H1 (cell line): ENCODE data around the gene CCBE1. TPM values are rescaled to one million over a fixed set of nuclear protein-coding genes. Genes with fewer than 3 reads are reported as not detected.

Experiments
- CTCF ChIA-PET: fragments of 300-600 bp; sonication (Branson Sonifier 250); formaldehyde crosslinking; loops from one replicate; lab custom pipeline; 2021; ENCODE audit not compliant: partially characterized antibody; lab: Charles Lee
- POLR2A ChIA-PET: fragments of 300-600 bp; sonication (Branson Sonifier 250); formaldehyde crosslinking; loops from one replicate; lab custom pipeline; 2021; ENCODE audit warnings: inconsistent platforms; ENCODE audit not compliant: partially characterized antibody; lab: Charles Lee
- DNase-seq, 2 experiments: peaks; one replicate each; pipeline versions ENCODE4 v3.0.0 to v3.0.0-alpha.2; 2010 to 2022; ENCODE audit warnings: low spot score in 2 of 2, low read depth in 1 of 2, mixed read lengths in 1 of 2
- FAIRE-seq: peaks from 2 replicates; lab custom pipeline; 2011; peaks lifted over from hg19 to GRCh38; lab: Jason Lieb, UNC
- H2AFZ ChIP-seq: 2 replicates; pipeline ENCODE4 v1.8.1; 2012; ENCODE audit warnings: low read length, inconsistent platforms
- H2AK5ac ChIP-seq: 2 replicates; pipeline ENCODE4 v1.6.1; 2013; ENCODE audit warnings: low read depth, low read length
- H2BK120ac ChIP-seq: replicated peaks from 2 replicates; pipeline ENCODE3; 2013; ENCODE audit warnings: low read depth, low read length, inconsistent platforms
- H2BK12ac ChIP-seq: 2 replicates; pipeline ENCODE4 v1.6.1; 2013; ENCODE audit warnings: low read depth, low read length
- H2BK15ac ChIP-seq: 2 replicates; pipeline ENCODE4 v1.6.1; 2013; ENCODE audit warnings: low read length
- H2BK20ac ChIP-seq: 2 replicates; pipeline ENCODE4 v1.6.1; 2013; ENCODE audit warnings: low read length
- H2BK5ac ChIP-seq: 2 replicates; pipeline ENCODE4 v1.6.1; 2013; ENCODE audit warnings: low read depth, low read length
- H3K14ac ChIP-seq: 2 replicates; pipeline ENCODE4 v1.6.1; 2013; ENCODE audit warnings: inconsistent platforms; ENCODE audit not compliant: insufficient read length
- H3K18ac ChIP-seq: 2 replicates; pipeline ENCODE4 v1.6.1; 2013; ENCODE audit warnings: low read length; ENCODE audit errors: extremely low read depth
- H3K23ac ChIP-seq: 2 replicates; pipeline ENCODE4 v1.6.1; 2013; ENCODE audit warnings: inconsistent platforms; ENCODE audit not compliant: insufficient read length
- H3K23me2 ChIP-seq: 2 replicates; pipeline ENCODE4 v1.6.1; 2013; ENCODE audit warnings: low read depth, low read length
- H3K27ac ChIP-seq: 2 replicates; pipeline ENCODE4 v1.6.1; 2011; ENCODE audit warnings: low read depth, low read length, inconsistent platforms
- H3K27me3 ChIP-seq, 4 experiments: replicated peaks in 1 of 4; 1 replicate in 1 of 4; 2 replicates in 3 of 4; pipeline versions ENCODE4 v1.6.1 to v1.8.1; 2011 to 2013; ENCODE audit warnings: low read length in 3 of 4, mild to moderate bottlenecking in 3 of 4, inconsistent platforms in 2 of 4, mixed read lengths in 2 of 4, moderate library complexity in 1 of 4; ENCODE audit not compliant: control insufficient read depth in 3 of 4, insufficient read depth in 3 of 4; ENCODE audit errors: extremely low read depth in 1 of 4
- H3K36me3 ChIP-seq, 4 experiments: 2 replicates each; pipeline versions ENCODE4 v1.6.1 to v1.8.1; 2011 to 2013; ENCODE audit warnings: mild to moderate bottlenecking in 4 of 4, low read length in 3 of 4, moderate library complexity in 2 of 4, control low read depth in 1 of 4, inconsistent platforms in 1 of 4; ENCODE audit not compliant: insufficient read depth in 4 of 4, control insufficient read depth in 2 of 4
- H3K4ac ChIP-seq: replicated peaks from 2 replicates; pipeline ENCODE3; 2013; ENCODE audit warnings: low read length, low read depth, mixed read lengths, inconsistent platforms; ENCODE audit not compliant: insufficient read length
- H3K4me1 ChIP-seq, 4 experiments: replicated peaks in 1 of 4; 1 replicate in 1 of 4; 2 replicates in 3 of 4; pipeline versions ENCODE4 v1.6.1 to v1.8.1; 2011 to 2013; ENCODE audit warnings: low read length in 3 of 4, inconsistent platforms in 2 of 4, mixed read lengths in 1 of 4; ENCODE audit not compliant: insufficient read depth in 4 of 4, control insufficient read depth in 3 of 4
- H3K4me2 ChIP-seq, 2 experiments: 2 replicates each; pipeline versions ENCODE4 v1.6.1 to v1.8.1; 2011 to 2013; ENCODE audit warnings: low read depth in 2 of 2, low read length in 2 of 2, control low read depth in 1 of 2, inconsistent platforms in 1 of 2, mild to moderate bottlenecking in 1 of 2; ENCODE audit not compliant: insufficient read depth in 1 of 2
- H3K4me3 ChIP-seq, 4 experiments: fragments of 200-600, 300-600 bp in 1 of 4; sonication (generic), shearing (Covaris generic), sonication (Bioruptor Twin) in 1 of 4; 2 replicates each; pipeline versions ENCODE4 v1.5.1 to v1.8.1; 2011 to 2016; ENCODE audit warnings: low read length in 4 of 4, low read depth in 3 of 4, control low read depth in 2 of 4, inconsistent platforms in 2 of 4, mild to moderate bottlenecking in 2 of 4, mixed read lengths in 1 of 4, moderate library complexity in 1 of 4; ENCODE audit not compliant: insufficient read depth in 2 of 4; ENCODE audit errors: extremely low read depth in 1 of 4
- H3K56ac ChIP-seq: replicated peaks from 2 replicates; pipeline ENCODE3; 2013; ENCODE audit warnings: low read depth, mild to moderate bottlenecking, mixed read lengths, low read length, inconsistent platforms; ENCODE audit not compliant: insufficient read length
- H3K79me1 ChIP-seq: 2 replicates; pipeline ENCODE4 v1.6.1; 2013; ENCODE audit warnings: low read depth, low read length, control low read depth
- H3K79me2 ChIP-seq, 2 experiments: 2 replicates each; pipeline versions ENCODE4 v1.6.1 to v1.8.1; 2012 to 2013; ENCODE audit warnings: low read length in 2 of 2, mild to moderate bottlenecking in 2 of 2, inconsistent platforms in 1 of 2; ENCODE audit not compliant: insufficient read depth in 2 of 2, control insufficient read depth in 1 of 2
- H3K9ac ChIP-seq, 4 experiments: replicated peaks in 1 of 4; 1 replicate in 1 of 4; 2 replicates in 3 of 4; pipeline versions ENCODE4 v1.6.1 to v1.8.1; 2011 to 2013; ENCODE audit warnings: low read depth in 3 of 4, low read length in 3 of 4, control low read depth in 2 of 4, mild to moderate bottlenecking in 2 of 4, moderate library complexity in 2 of 4, inconsistent platforms in 1 of 4; ENCODE audit errors: extremely low read depth in 1 of 4
- H3K9me3 ChIP-seq, 2 experiments: 2 replicates each; pipeline versions ENCODE4 v1.6.1 to v1.8.1; 2012 to 2013; ENCODE audit warnings: mild to moderate bottlenecking in 2 of 2, moderate library complexity in 2 of 2, control low read depth in 1 of 2, inconsistent platforms in 1 of 2, low read depth in 1 of 2, low read length in 1 of 2, mixed read lengths in 1 of 2; ENCODE audit not compliant: insufficient read depth in 2 of 2
- H4K20me1 ChIP-seq, 2 experiments: replicated peaks in 1 of 2; 2 replicates each; pipeline versions ENCODE3 to v1.8.1; 2011 to 2013; ENCODE audit warnings: inconsistent platforms in 2 of 2, low read length in 2 of 2, mild to moderate bottlenecking in 1 of 2; ENCODE audit not compliant: insufficient read depth in 2 of 2, control insufficient read depth in 1 of 2
- H4K5ac ChIP-seq: 2 replicates; pipeline ENCODE4 v1.6.1; 2013; ENCODE audit warnings: low read length, low read depth, mixed read lengths, inconsistent platforms; ENCODE audit not compliant: insufficient read length
- H4K8ac ChIP-seq: 2 replicates; pipeline ENCODE4 v1.8.0; 2013; ENCODE audit warnings: mild to moderate bottlenecking, moderate library complexity, low read length, inconsistent platforms; ENCODE audit not compliant: insufficient read depth; ENCODE audit errors: extremely low read depth
- H4K91ac ChIP-seq: replicated peaks from 2 replicates; pipeline ENCODE3; 2013; ENCODE audit warnings: low read length, mixed read lengths, inconsistent platforms; ENCODE audit not compliant: insufficient read length
- SIN3A ChIP-seq, 2 experiments: IDR thresholded peaks in 1 of 2; conservative IDR thresholded peaks in 1 of 2; 2 replicates each; pipeline ENCODE4 v1.6.1; 2011 to 2012; ENCODE audit warnings: low read length in 2 of 2, improper control_type of control experiment in 1 of 2, low read depth in 1 of 2, mild to moderate bottlenecking in 1 of 2
- SRF ChIP-seq: IDR thresholded peaks from 2 replicates; pipeline ENCODE4 v1.6.1; 2011; ENCODE audit warnings: mild to moderate bottlenecking, low read depth, low read length, moderate library complexity
- WGBS, 2 experiments: shearing (Covaris generic) in 1 of 2; methylation state at CpG; one replicate each; pipeline versions ENCODE4 v1.1.6 to v1.1.7; 2013 to 2015; ENCODE audit warnings: low lambda C conversion rate in 2 of 2, mixed read lengths in 2 of 2, inconsistent platforms in 1 of 2, low coverage in 1 of 2, missing lambda C conversion rate in 1 of 2; ENCODE audit not compliant: insufficient replicate concordance in 2 of 2, insufficient coverage in 1 of 2, insufficient read length in 1 of 2; ENCODE audit errors: extremely low coverage in 1 of 2, missing lambda C conversion rate in 1 of 2; 5-methylcytosine and 5-hydroxymethylcytosine counted together
- polyA plus RNA-seq, 7 experiments: library from polyadenylated mRNA; depleted of rRNA in 3 of 7; stranded (reverse) in 5 of 7; unstranded in 2 of 7; fragments of >200 nt in 5 of 7; fragments of 200-250 nt in 2 of 7; gene quantifications; 1 replicate in 5 of 7; 2 replicates in 1 of 7; 4 replicates in 1 of 7; pipeline versions ENCODE4 v1.2.1 to v1.2.3, GENCODE V29; 2011 to 2013; ENCODE audit warnings: missing spikeins in 2 of 7, mixed read lengths in 2 of 7
- total RNA-seq: library from RNA; stranded (reverse); fragmentation: NEBNext Ultra II Directional; extraction: Animal tissue kit (Norgen Biotek cat#: 25700); gene quantifications from 2 replicates; pipeline ENCODE4 v1.2.1, GENCODE V29; 2021

CCBE1 gene
- total and polyA plus RNA-seq, 2 of the 8 experiments (the other 6 are each of a cell fraction or from before 2014, with no cell fraction given), result 2.1 to 2.6 TPM

- H2BK15ac ChIP-seq, result no peak overlapping the region
- H3K4me2 ChIP-seq, result no peak overlapping the region
- no peak overlapping the region; the same call in 1 of the 2 replicates for H2BK5ac ChIP-seq
- TF ChIP-seq SIN3A (conservative IDR thresholded peaks at IDR 0.05 in 1 of 2, IDR thresholded peaks at IDR 0.05 in 1 of 2; ENCODE audit: low read depth in 1 of 2, low read length in 2 of 2), result no peak
- peak; percentile 87 for TF ChIP-seq SRF
- TF ChIP-seq, all 59 proteins: peak for 1
- FAIRE-seq (no peak), DNase-seq (no peak)
- peaks cover 7 to 30% (median 26%) of the 10 kb centered on the region in 4 experiments for H3K27me3 ChIP-seq
- H4K20me1 ChIP-seq, result no peaks in the 10 kb centered on the region
- H3K9ac ChIP-seq, result no peak overlapping the region
- H4K91ac ChIP-seq, result no peak overlapping the region
- no peaks in the 10 kb centered on the region for H3K9me3 ChIP-seq
- no peaks in the 10 kb centered on the region for H3K79me1 ChIP-seq
- no peak overlapping the region for H3K4ac ChIP-seq
- H2BK12ac ChIP-seq, result peak overlapping the region; percentile 89; the same call in 1 of the 2 replicates
- no peak overlapping the region for H4K8ac ChIP-seq
- peak overlapping the region; percentile 24 for H2BK120ac ChIP-seq
- POLR2A ChIA-PET, result interaction anchor here (0.9 kb wide), 1 partner anchor 10 kb away, joined by 3 read pairs; no protein-coding TSS in a partner anchor
- no peak overlapping the region for H2AFZ ChIP-seq
- no peak overlapping the region for H3K27ac ChIP-seq
- no peak overlapping the region for H4K5ac ChIP-seq
- no peaks in the 10 kb centered on the region for H3K36me3 ChIP-seq
- H3K23ac ChIP-seq, result no peak overlapping the region
- CTCF ChIA-PET, result interaction anchor here (0.6 to 4.5 kb wide), 7 partner anchors 10 to 241 kb away, joined by 3 to 14 read pairs (median 3); no protein-coding TSS in a partner anchor
- H2BK20ac ChIP-seq, result 0 out of 2 replicates have a peak overlapping the region, but pooled peaks have one; percentile 37
- peaks cover 6 to 34% (median 15%) of the 10 kb centered on the region in 4 experiments for H3K4me1 ChIP-seq
- no peak overlapping the region for H3K18ac ChIP-seq
- WGBS, 2 experiments, result 82% methylated on average over 8 of the region's 8 CpGs; no CpG with 5 or more reads in 1 of the 2 experiments
- H2AK5ac ChIP-seq, result no peak overlapping the region; the same call in 1 of the 2 replicates
- H3K4me3 ChIP-seq, result no peak overlapping the region
- no peaks in the 10 kb centered on the region for H3K79me2 ChIP-seq
- no peak overlapping the region for H3K14ac ChIP-seq
- H3K56ac ChIP-seq, result no peak overlapping the region
- peaks cover 18% of the 10 kb centered on the region for H3K23me2 ChIP-seq
Measured at GRCh38 chr18:59699750-59700534, 2.7 kb upstream of the CCBE1 start.
